BJ (cell line): Measurements from ENCODE around the gene NMNAT3. TPM values are rescaled to one million over a fixed set of nuclear protein-coding genes. Genes with fewer than 3 reads are reported as not detected.

Experiments
- CTCF ChIA-PET: fragments of 350-600 bp; formaldehyde crosslinking; extraction: SDS; loops from one replicate; lab custom pipeline; 2021; ENCODE audit warnings: antibody characterized with exemption, inconsistent platforms; lab: Yijun Ruan, JAX
- POLR2A ChIA-PET: fragments of 300-600 bp; sonication (Branson Sonifier 250); formaldehyde crosslinking; extraction: SDS; loops from one replicate; lab custom pipeline; 2021; ENCODE audit warnings: antibody characterized with exemption; lab: Charles Lee
- DNase-seq: peaks from one replicate; pipeline ENCODE4 v3.0.0-alpha.2; 2011; ENCODE audit warnings: low read depth
- H3K27me3 ChIP-seq: 2 replicates; pipeline ENCODE4 v1.6.0; 2011; ENCODE audit warnings: low read length; ENCODE audit not compliant: control insufficient read depth, insufficient read depth
- H3K36me3 ChIP-seq: 2 replicates; pipeline ENCODE4 v1.5.1; 2011; ENCODE audit warnings: low read length; ENCODE audit not compliant: control insufficient read depth, insufficient read depth
- H3K4me3 ChIP-seq: 2 replicates; pipeline ENCODE4 v1.5.1; 2011; ENCODE audit warnings: low read depth, mild to moderate bottlenecking, control low read depth, low read length
- CTCF ChIP-seq: IDR thresholded peaks from 2 replicates; pipeline ENCODE4 v1.5.1; 2011; ENCODE audit warnings: low read depth, mild to moderate bottlenecking, control low read depth, inconsistent platforms, low read length, moderate library complexity; ENCODE audit not compliant: insufficient read depth
- polyA plus RNA-seq: library from polyadenylated mRNA; depleted of rRNA; stranded (reverse); fragments of >200 nt; gene quantifications from 2 replicates; pipeline ENCODE4 v1.2.3, GENCODE V29; 2011; rRNA removed
- small RNA-seq: library from RNA; depleted of rRNA; stranded (forward); fragments of <200 nt; gene quantifications from one replicate; pipeline ENCODE3, GENCODE V24; 2012; ENCODE audit warnings: low replicate concordance, low read depth; ENCODE audit not compliant: insufficient read length

NMNAT3 gene
- polyA plus RNA-seq, 1 experiment, result 0.61 TPM

- H3K27me3 ChIP-seq, result no peaks in the 10 kb centered on the region; the same call in 1 of the 2 replicates
- no peaks in the 10 kb centered on the region for H3K36me3 ChIP-seq
- H3K4me3 ChIP-seq, result no peak overlapping the region
- ChIA-PET CTCF (interaction anchor here (1.2 kb wide), 1 partner anchor 9 kb away, joined by 3 read pairs; no protein-coding TSS in a partner anchor), POLR2A (no interaction called here)
- no peak for TF ChIP-seq CTCF
- DNase-seq, result no peak
Observed at GRCh38 chr3:139518926-139519842, 158.6 kb downstream of the NMNAT3 start.

GRCh38 chr3:139518306-139518705 is 159.5 kb downstream of the NMNAT3 start:
- Histone ChIP-seq H3K36me3 (no peaks in the 10 kb centered on the region), H3K4me3 (no peak overlapping the region), H3K27me3 (no peaks in the 10 kb centered on the region; the same call in 1 of the 2 replicates)
- DNase-seq, result no peak
- no peak for TF ChIP-seq CTCF
- ChIA-PET CTCF (interaction anchor here (0.7 to 1.2 kb wide), 2 partner anchors 10 to 14 kb away, joined by 3 read pairs; no protein-coding TSS in a partner anchor), POLR2A (no interaction called here)

- Histone ChIP-seq H3K27me3 (no peaks in the 10 kb centered on the region), H3K4me3 (no peak overlapping the region), H3K36me3 (no peaks in the 10 kb centered on the region)
- CTCF ChIA-PET, result interaction anchor here (0.7 kb wide), 1 partner anchor 13 kb away, joined by 3 read pairs; no protein-coding TSS in a partner anchor
- TF ChIP-seq CTCF, result no peak
- DNase-seq, result no peak
- POLR2A ChIA-PET, result no interaction called here
Observed at GRCh38 chr3:139517321-139518065, 160.3 kb downstream of the NMNAT3 start.

DNA sequence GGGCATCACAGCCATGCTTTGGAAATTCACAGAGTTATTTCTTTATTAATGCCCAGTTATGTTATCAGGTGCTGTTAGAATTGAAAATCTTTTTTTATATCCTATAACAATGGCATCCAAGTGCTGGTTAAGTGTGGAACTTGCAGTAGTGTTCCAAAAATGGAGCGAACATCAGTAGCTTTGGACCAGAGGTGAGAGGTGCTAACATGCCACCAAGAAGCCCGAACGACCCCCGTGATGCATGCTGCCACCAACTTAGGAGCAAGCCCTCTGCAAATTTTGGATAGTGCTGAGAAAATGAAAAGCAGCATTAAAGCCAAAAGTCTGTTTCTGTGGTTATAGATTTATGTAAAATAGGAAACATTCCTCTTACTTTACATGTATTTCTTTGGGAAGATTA is 163.0 kb downstream of the NMNAT3 start:
- no peak for DNase-seq
- no peak for TF ChIP-seq CTCF
- no peak overlapping the region for H3K4me3 ChIP-seq
- POLR2A ChIA-PET, result no interaction called here
- H3K27me3 ChIP-seq, result no peaks in the 10 kb centered on the region
- no peaks in the 10 kb centered on the region for H3K36me3 ChIP-seq
- CTCF ChIA-PET, result no interaction called here

Small RNA genes lying within 50 kb of the gene (small RNA-seq; reads per million reads assigned to genes)
- not detected for gene RN7SL724P

Other genes starting within 250 kb of the NMNAT3 start
- gene RBP2, start 201.5 kb downstream of the NMNAT3 start, polyA plus RNA-seq, result not detected in 2 replicates
- 0.70 and 0.81 TPM in 2 replicates for gene RBP1, start 138.2 kb downstream of the NMNAT3 start, polyA plus RNA-seq